Nephron (organoid): ENCODE results near the gene HYKK.
A peak's percentile ranks its signal among the peaks of the same experiment; 100 is the strongest.
"Not testable (repeated sequence)": the region's sequence is repeated elsewhere in the genome, so short reads cannot be mapped to it uniquely, and the experiment has no call there.

Experiments
- H3K27ac Mint-ChIP-seq, 3 experiments: 2 replicates each; pipeline ENCODE4 v1.8.0; 2020; ENCODE audit warnings: mixed read lengths in 3 of 3, mild to moderate bottlenecking in 2 of 3, moderate library complexity in 1 of 3
- H3K27me3 Mint-ChIP-seq: 2 replicates; pipeline ENCODE4 v1.8.0; 2021; ENCODE audit warnings: low read depth, mild to moderate bottlenecking, moderate library complexity, mixed read lengths
- H3K36me3 Mint-ChIP-seq: 2 replicates; pipeline ENCODE4 v1.8.0; 2020; ENCODE audit warnings: low read depth, mixed read lengths
- H3K4me1 Mint-ChIP-seq: 2 replicates; pipeline ENCODE4 v1.8.0; 2020; ENCODE audit warnings: mixed read lengths
- H3K4me3 Mint-ChIP-seq, 3 experiments: 2 replicates each; pipeline ENCODE4 v1.8.0; 2020; ENCODE audit warnings: mild to moderate bottlenecking in 3 of 3, mixed read lengths in 3 of 3, moderate library complexity in 2 of 3
- H3K9me3 Mint-ChIP-seq: 2 replicates; pipeline ENCODE4 v1.8.0; 2020; ENCODE audit warnings: mixed read lengths
- CTCF ChIP-seq, 3 experiments: fragments of 200-600 bp; sonication (generic); IDR thresholded peaks; one replicate each; pipeline ENCODE4 v1.5.0; 2021; ENCODE audit warnings: antibody characterized with exemption in 3 of 3; ENCODE audit not compliant: unreplicated experiment in 3 of 3

Gene HYKK

GRCh38 chr15:78552597-78552996, 45.2 kb downstream of the HYKK start:
- H3K36me3 Mint-ChIP-seq, result peaks cover 16% of the 10 kb centered on the region
- TF ChIP-seq CTCF (IDR thresholded peaks at IDR 0.05; ENCODE audit: unreplicated experiment in 3 of 3), result no peak
- peaks cover 4% of the 10 kb centered on the region for H3K27me3 Mint-ChIP-seq
- H3K4me3 Mint-ChIP-seq, result no peak overlapping the region
- no peaks in the 10 kb centered on the region for H3K9me3 Mint-ChIP-seq
- no peaks in the 10 kb centered on the region for H3K4me1 Mint-ChIP-seq
- no peak overlapping the region for H3K27ac Mint-ChIP-seq

DNA sequence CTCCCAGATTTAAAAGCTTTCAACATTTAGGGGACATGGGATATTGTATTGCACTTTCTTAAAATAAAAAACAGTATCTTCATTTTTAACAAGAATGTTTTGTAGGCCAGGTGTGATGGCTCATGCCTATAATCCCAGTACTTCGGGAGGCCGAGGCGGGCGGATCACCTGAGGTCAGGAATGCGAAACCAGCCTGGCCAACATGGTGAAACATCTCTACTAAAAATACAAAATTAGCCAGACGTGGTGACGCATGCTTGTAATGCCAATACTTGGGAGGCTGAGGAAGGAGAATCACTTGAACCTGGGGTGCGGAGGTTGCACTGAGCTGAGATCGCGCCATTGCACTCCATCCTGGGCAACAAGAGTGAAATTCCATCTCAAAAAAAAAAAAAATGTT, 52.8 kb downstream of the HYKK start:
- not testable (repeated sequence) for H3K4me3 Mint-ChIP-seq, H3K36me3 Mint-ChIP-seq, H3K27ac Mint-ChIP-seq, H3K4me1 Mint-ChIP-seq, H3K9me3 Mint-ChIP-seq
- peaks cover 18% of the 10 kb centered on the region for H3K27me3 Mint-ChIP-seq

GRCh38 chr15:78561490-78561889, 54.1 kb downstream of the HYKK start:
- no peaks in the 10 kb centered on the region for H3K9me3 Mint-ChIP-seq
- H3K27ac Mint-ChIP-seq, result no peak overlapping the region
- H3K36me3 Mint-ChIP-seq, result no peaks in the 10 kb centered on the region
- H3K4me1 Mint-ChIP-seq, result peaks cover 4% of the 10 kb centered on the region
- peaks cover 27% of the 10 kb centered on the region for H3K27me3 Mint-ChIP-seq
- no peak for TF ChIP-seq CTCF (IDR thresholded peaks at IDR 0.05; ENCODE audit: unreplicated experiment in 3 of 3)
- peak overlapping the region in 1 of 3 experiments; percentile 22 for H3K4me3 Mint-ChIP-seq

GRCh38 chr15:78563092-78563491, 55.7 kb downstream of the HYKK start:
- H3K27ac Mint-ChIP-seq, result no peak overlapping the region
- H3K4me3 Mint-ChIP-seq, result peak overlapping the region in 1 of 3 experiments; percentile 1
- TF ChIP-seq CTCF (IDR thresholded peaks at IDR 0.05; ENCODE audit: unreplicated experiment in 3 of 3), result no peak
- peaks cover 28% of the 10 kb centered on the region for H3K27me3 Mint-ChIP-seq
- H3K4me1 Mint-ChIP-seq, result peaks cover 10% of the 10 kb centered on the region
- H3K9me3 Mint-ChIP-seq, result no peaks in the 10 kb centered on the region
- H3K36me3 Mint-ChIP-seq, result no peaks in the 10 kb centered on the region

DNA sequence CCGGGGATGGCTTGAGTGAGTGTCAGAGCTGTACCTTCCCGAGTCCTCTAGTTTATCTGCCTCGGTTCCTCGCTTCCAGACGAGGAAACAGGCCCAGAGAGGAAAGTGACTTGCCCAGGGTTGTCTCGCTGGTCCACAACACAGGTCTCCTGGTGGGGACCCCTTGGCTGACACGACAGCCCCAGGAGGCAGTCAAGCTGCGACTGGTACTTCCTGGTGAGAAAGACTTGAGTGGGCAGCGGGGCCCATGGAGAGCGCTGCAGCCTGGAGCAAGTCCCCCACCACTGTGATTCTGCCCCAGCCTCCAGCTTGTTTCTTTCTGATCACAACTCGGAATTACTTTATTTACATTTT, 57.3 kb downstream of the HYKK start:
- Mint-ChIP-seq H3K9me3 (no peaks in the 10 kb centered on the region), H3K4me1 (peaks cover 10% of the 10 kb centered on the region), H3K27ac (no peak overlapping the region), H3K4me3 (peak overlapping the region; percentile 87 to 92 (median 88)), H3K36me3 (no peaks in the 10 kb centered on the region), H3K27me3 (peaks cover 25% of the 10 kb centered on the region)
- TF ChIP-seq CTCF (IDR thresholded peaks at IDR 0.05; ENCODE audit: unreplicated experiment in 3 of 3), result no peak

- Mint-ChIP-seq H3K27ac (peak within 1 kb of the TSS; percentile 23 to 61 (median 36)), H3K9me3 (no peaks in the 10 kb centered on the region), H3K4me3 (peak within 1 kb of the TSS; percentile 92 to 93 (median 93)), H3K27me3 (peaks cover 25% of the 10 kb centered on the region), H3K36me3 (no peaks in the 10 kb centered on the region), H3K4me1 (peaks cover 10% of the 10 kb centered on the region)
- no peak for TF ChIP-seq CTCF (IDR thresholded peaks at IDR 0.05; ENCODE audit: unreplicated experiment in 3 of 3)
Observed at GRCh38 chr15:78565097-78565950, 57.9 kb downstream of the HYKK start, which contains the start of gene CHRNA5. Gene CHRNA5, plus strand, starts transcription at chr15:78565520. Its CDS starts 200 bp downstream, at chr15:78565720.
